Mucosa of gallbladder (tissue), 1 donor: ENCODE data around the gene TLK1. TPM values are rescaled to one million over a fixed set of nuclear protein-coding genes. Genes with fewer than 3 reads are reported as not detected.

Experiments
- DNase-seq: peaks from one replicate; pipeline ENCODE4 v3.0.0-alpha.2; 2020; ENCODE audit warnings: low spot score
- total RNA-seq: library from RNA; stranded (reverse); gene quantifications from one replicate; pipeline ENCODE4 v1.2.1, GENCODE V29; 2021
- donor health status: DM: no; HTN: no; CAD: no.

Gene TLK1
- total RNA-seq = 75.4 TPM

GRCh38 chr2:171160119-171160955, at the start of gene TLK1:
TLK1 (minus strand) TSS chr2:171160893; CDS start chr2:171160428, 465 bp downstream.
- DNase-seq = peak; percentile 64

GRCh38 chr2:171210216-171210863, 49.6 kb upstream of the TLK1 start:
- no peak for DNase-seq

- DNase-seq = no peak
Observed at GRCh38 chr2:171208657-171209056, 48.0 kb upstream of the TLK1 start.

- no peak for DNase-seq
Observed at GRCh38 chr2:171206422-171207115, 45.9 kb upstream of the TLK1 start.

- no peak for DNase-seq
Observed at GRCh38 chr2:171205551-171205950, 44.9 kb upstream of the TLK1 start.

GRCh38 chr2:171201767-171202166, 41.1 kb upstream of the TLK1 start:
- no peak for DNase-seq

GRCh38 chr2:171201271-171201670, 40.6 kb upstream of the TLK1 start:
- no peak for DNase-seq

- no peak for DNase-seq
Observed at GRCh38 chr2:171200469-171200868, 39.8 kb upstream of the TLK1 start.

- no peak for DNase-seq
Observed at GRCh38 chr2:171191021-171191420, 30.3 kb upstream of the TLK1 start.

GRCh38 chr2:171187819-171188218, 27.1 kb upstream of the TLK1 start:
- DNase-seq = no peak

- no peak for DNase-seq
Observed at GRCh38 chr2:171187177-171187576, 26.5 kb upstream of the TLK1 start.

- no peak for DNase-seq
Observed at GRCh38 chr2:171185941-171186340, 25.2 kb upstream of the TLK1 start.

- DNase-seq = no peak
Observed at GRCh38 chr2:171185165-171185818, 24.6 kb upstream of the TLK1 start.

GRCh38 chr2:171181064-171182049, 20.7 kb upstream of the TLK1 start:
- DNase-seq = peak; percentile 44

GRCh38 chr2:171180229-171180930, 19.7 kb upstream of the TLK1 start:
- no peak for DNase-seq

GRCh38 chr2:171178993-171179392, 18.3 kb upstream of the TLK1 start:
- DNase-seq = no peak

GRCh38 chr2:171176516-171176915, 15.8 kb upstream of the TLK1 start:
- no peak for DNase-seq

- DNase-seq = no peak
Observed at GRCh38 chr2:171174075-171174474, 13.4 kb upstream of the TLK1 start.

- no peak for DNase-seq
Observed at GRCh38 chr2:171173087-171173486, 12.4 kb upstream of the TLK1 start.

GRCh38 chr2:171171808-171172207, 11.1 kb upstream of the TLK1 start:
- DNase-seq = no peak
